HCT116 (cell line): ENCODE data around the gene TOMM22. TPM values are rescaled to one million over a fixed set of nuclear protein-coding genes. Genes with fewer than 3 reads are reported as not detected.

Source experiments
- ATAC-seq: fragments of 200-7000 bp; cut with Tn5 transposase; 2 replicates; pipeline ENCODE4 v1.9.1; 2020; ENCODE audit warnings: mild to moderate bottlenecking, moderate library complexity
- BruUV-seq: library from RNA; stranded (reverse); fragments of 400-500 nt; replicated peaks from 2 replicates; lab custom pipeline; 2021; lab: Mats Ljungman, UMichigan
- CTCF ChIA-PET: fragments of 300-600 bp; sonication (Branson Sonifier 250); formaldehyde crosslinking; loops from one replicate; lab custom pipeline; 2021; ENCODE audit warnings: antibody characterized with exemption; lab: Charles Lee
- POLR2A ChIA-PET: fragments of 300-600, 350-600 bp; sonication (Branson Sonifier 250); formaldehyde crosslinking; loops from one replicate; lab custom pipeline; 2021; ENCODE audit warnings: antibody characterized with exemption; lab: Charles Lee
- RAD21 ChIA-PET, 2 experiments: fragments of 300-600 bp; sonication (Branson Sonifier 250); formaldehyde crosslinking; loops; one replicate each; lab custom pipeline; 2023; ENCODE audit warnings: low total read pairs in 2 of 2; ENCODE audit not compliant: uncharacterized antibody in 2 of 2, unreplicated experiment in 2 of 2, low non-redundant PET in 1 of 2; lab: Charles Lee
- DNase-seq: peaks from one replicate; pipeline ENCODE4 v3.0.0-alpha.2; 2010; ENCODE audit warnings: low read depth, low spot score
- H2AFZ ChIP-seq: fragments of 200-600 bp; shearing (Covaris generic), sonication (generic); 2 replicates; pipeline ENCODE4 v1.6.1; 2017; ENCODE audit warnings: low read depth, mixed run types, mixed read lengths, antibody characterized with exemption, low read length; ENCODE audit not compliant: poor library complexity, severe bottlenecking
- H3K27ac ChIP-seq: 2 replicates; pipeline ENCODE4 v1.5.1; 2012; ENCODE audit warnings: low read depth, low read length
- H3K27me3 ChIP-seq: fragments of 200-600 bp; sonication (generic); 2 replicates; pipeline ENCODE4 v1.6.1; 2016; ENCODE audit warnings: mixed run types, low read length, mixed read lengths; ENCODE audit not compliant: insufficient read depth
- H3K36me3 ChIP-seq, 2 experiments: fragments of 200-500 bp in 1 of 2; fragments of 200-600 bp in 1 of 2; sonication (Bioruptor generic) in 1 of 2; sonication (generic) in 1 of 2; 2 replicates each; pipeline versions ENCODE4 v1.5.1 to v1.6.1; 2014 to 2016; ENCODE audit warnings: low read length in 2 of 2, inconsistent platforms in 1 of 2, mixed read lengths in 1 of 2, mixed run types in 1 of 2; ENCODE audit not compliant: insufficient read depth in 2 of 2, control insufficient read depth in 1 of 2
- H3K4me1 ChIP-seq, 2 experiments: fragments of 200-600 bp in 1 of 2; sonication (generic) in 1 of 2; 2 replicates each; pipeline versions ENCODE4 v1.5.1 to v1.6.1; 2012 to 2017; ENCODE audit warnings: low read length in 2 of 2, inconsistent platforms in 1 of 2, mild to moderate bottlenecking in 1 of 2, mixed read lengths in 1 of 2, mixed run types in 1 of 2, moderate library complexity in 1 of 2; ENCODE audit not compliant: insufficient read depth in 2 of 2, control insufficient read depth in 1 of 2
- H3K4me2 ChIP-seq: fragments of 200-600 bp; sonication (generic); 2 replicates; pipeline ENCODE4 v1.6.1; 2017; ENCODE audit warnings: mixed run types, low read length, mixed read lengths
- H3K4me3 ChIP-seq, 2 experiments: fragments of 200-600 bp in 1 of 2; sonication (generic) in 1 of 2; replicated peaks in 1 of 2; 2 replicates each; pipeline ENCODE4 v1.5.1; 2011 to 2016; ENCODE audit warnings: low read length in 2 of 2, control low read depth in 1 of 2, low read depth in 1 of 2, mild to moderate bottlenecking in 1 of 2, mixed read lengths in 1 of 2, mixed run types in 1 of 2
- H3K79me2 ChIP-seq: fragments of 200-600 bp; sonication (generic); 2 replicates; pipeline ENCODE4 v1.6.1; 2017; ENCODE audit warnings: mild to moderate bottlenecking, mixed run types, low read length, moderate library complexity, mixed read lengths; ENCODE audit not compliant: insufficient read depth
- H3K9ac ChIP-seq: fragments of 200-600 bp; sonication (generic); 2 replicates; pipeline ENCODE4 v1.6.1; 2016; ENCODE audit warnings: low read length, mixed read lengths
- H3K9me2 ChIP-seq: fragments of 200-600 bp; sonication (generic), shearing (Covaris generic); 2 replicates; pipeline ENCODE4 v1.6.1; 2017; ENCODE audit warnings: mixed run types, mild to moderate bottlenecking, moderate library complexity; ENCODE audit not compliant: insufficient read depth
- H3K9me3 ChIP-seq, 2 experiments: fragments of 200-500 bp in 1 of 2; fragments of 200-600 bp in 1 of 2; sonication (Bioruptor generic) in 1 of 2; sonication (generic) in 1 of 2; 2 replicates each; pipeline ENCODE4 v1.6.1; 2014 to 2017; ENCODE audit warnings: low read length in 2 of 2, mixed read lengths in 2 of 2, inconsistent platforms in 1 of 2, low read depth in 1 of 2, mild to moderate bottlenecking in 1 of 2, mixed run types in 1 of 2, moderate library complexity in 1 of 2; ENCODE audit not compliant: control insufficient read depth in 1 of 2, insufficient read depth in 1 of 2
- H4K20me1 ChIP-seq: fragments of 200-600 bp; sonication (generic), shearing (Covaris generic); 2 replicates; pipeline ENCODE4 v1.6.1; 2017; ENCODE audit warnings: mixed run types, mild to moderate bottlenecking, moderate library complexity; ENCODE audit not compliant: insufficient read depth
- CBX3 ChIP-seq: IDR thresholded peaks from 2 replicates; pipeline ENCODE4 v1.6.1; 2012; ENCODE audit warnings: low read depth
- CTCF ChIP-seq, 3 experiments: fragments of 200-600 bp in 1 of 3; sonication (generic) in 1 of 3; IDR thresholded peaks in 2 of 3; conservative IDR thresholded peaks in 1 of 3; 2 replicates each; pipeline ENCODE4 v1.5.1; 2012 to 2017; ENCODE audit warnings: low read depth in 2 of 3, low read length in 2 of 3, antibody characterized with exemption in 1 of 3, borderline replicate concordance in 1 of 3, control low read depth in 1 of 3, mild to moderate bottlenecking in 1 of 3, mixed read lengths in 1 of 3, mixed run types in 1 of 3, moderate library complexity in 1 of 3; ENCODE audit not compliant: insufficient read depth in 1 of 3
- EGR1 ChIP-seq: IDR thresholded peaks from 2 replicates; pipeline ENCODE4 v1.6.1; 2012; ENCODE audit warnings: low read depth
- ELF1 ChIP-seq: IDR thresholded peaks from 2 replicates; pipeline ENCODE4 v1.6.1; 2012; ENCODE audit warnings: low read depth, borderline replicate concordance
- EZH2 ChIP-seq: fragments of 200-600 bp; sonication (generic); IDR thresholded peaks from 2 replicates; pipeline ENCODE4 v1.6.1; 2017; ENCODE audit warnings: antibody characterized with exemption, mixed run types
- EZH2phosphoT487 ChIP-seq: fragments of 200-600 bp; IDR thresholded peaks from 2 replicates; pipeline ENCODE4 v1.6.1; 2018; ENCODE audit warnings: antibody characterized with exemption, borderline replicate concordance
- FOSL1 ChIP-seq: IDR thresholded peaks from 2 replicates; pipeline ENCODE4 v1.6.1; 2012; ENCODE audit warnings: low read depth
- JUND ChIP-seq: IDR thresholded peaks from 2 replicates; pipeline ENCODE4 v1.6.1; 2012
- MAX ChIP-seq: IDR thresholded peaks from 2 replicates; pipeline ENCODE4 v1.6.1; 2012
- RAD21 ChIP-seq: IDR thresholded peaks from 2 replicates; pipeline ENCODE4 v1.6.1; 2012; ENCODE audit warnings: low read depth, mild to moderate bottlenecking
- REST ChIP-seq: IDR thresholded peaks from 2 replicates; pipeline ENCODE4 v1.6.1; 2012; ENCODE audit warnings: low read depth
- SIN3A ChIP-seq: IDR thresholded peaks from 2 replicates; pipeline ENCODE4 v1.6.1; 2012; ENCODE audit warnings: low read depth
- SRF ChIP-seq: IDR thresholded peaks from 2 replicates; pipeline ENCODE4 v1.6.1; 2012; ENCODE audit warnings: low read depth
- TCF7L2 ChIP-seq: IDR thresholded peaks from 2 replicates; pipeline ENCODE4 v1.7.0; 2011; ENCODE audit warnings: borderline replicate concordance, inconsistent platforms; ENCODE audit not compliant: insufficient read depth, insufficient read length; ENCODE audit errors: extremely low read depth
- YY1 ChIP-seq: IDR thresholded peaks from 2 replicates; pipeline ENCODE4 v1.6.1; 2011; ENCODE audit warnings: low read length, low read depth, moderate library complexity, mild to moderate bottlenecking; ENCODE audit not compliant: insufficient replicate concordance; ENCODE audit errors: extremely low read depth
- ZNF274 ChIP-seq: fragments of 200-500 bp; sonication (Bioruptor generic); IDR thresholded peaks from 2 replicates; pipeline ENCODE4 v1.6.1; 2014; ENCODE audit warnings: mild to moderate bottlenecking, low read depth, low read length, inconsistent platforms
- intact Hi-C: fragments of 100-400 bp; cut with micrococcal nuclease; formaldehyde crosslinking; loops from 2 replicates; pipeline ENCODE4 v1.10.0; 2022
- total RNA-seq: library from RNA; stranded (reverse); gene quantifications from one replicate; pipeline ENCODE4 v1.2.1, GENCODE V29; 2021; ENCODE audit not compliant: unreplicated experiment

Gene TOMM22
- total RNA-seq, 1 experiment from 2014 or later = 136 TPM

GRCh38 chr22:38733329-38733723 lies 51.6 kb downstream of the TOMM22 start:
- Histone ChIP-seq H2AFZ (no peak overlapping the region), H3K9me2 (no peaks in the 10 kb centered on the region), H3K27ac (no peak overlapping the region), H3K79me2 (no peaks in the 10 kb centered on the region), H3K36me3 (peaks cover 27 to 39% of the 10 kb centered on the region in 2 experiments; a peak in 3 of 4 replicates), H3K4me3 (no peak overlapping the region), H4K20me1 (no peaks in the 10 kb centered on the region), H3K9ac (no peak overlapping the region), H3K9me3 (no peaks in the 10 kb centered on the region), H3K4me2 (no peak overlapping the region), H3K4me1 (peaks cover 0 to 4% of the 10 kb centered on the region in 2 experiments; a peak in 1 of 4 replicates), H3K27me3 (no peaks in the 10 kb centered on the region)
- ATAC-seq = peak; percentile 80
- intact Hi-C loops = no loop called here
- CTCF ChIA-PET = interaction anchor here (1.1 to 3.1 kb wide), 7 partner anchors 9 to 35 kb away, joined by 3 to 19 read pairs (median 6); no protein-coding TSS in a partner anchor
- POLR2A ChIA-PET = interaction anchor here (1.6 kb wide), 1 partner anchor 16 kb away, joined by 3 read pairs; no protein-coding TSS in a partner anchor
- TF ChIP-seq ZNF274 (no peak), EZH2phosphoT487 (no peak), REST (no peak), SIN3A (no peak), RAD21 (peak; percentile 69), YY1 (no peak), EGR1 (no peak), CTCF (IDR thresholded peaks at IDR 0.05 in 2 of 3, conservative IDR thresholded peaks at IDR 0.05 in 1 of 3; ENCODE audit: borderline replicate concordance in 1 of 3, insufficient read depth in 1 of 3, low read depth in 2 of 3, low read length in 2 of 3) (peak; percentile 55 to 92 (median 86); a peak in 5 of 6 replicates), TCF7L2 (no peak), MAX (no peak), EZH2 (no peak), SRF (no peak), CBX3 (no peak), FOSL1 (no peak), JUND (no peak), ELF1 (no peak)
- RAD21 ChIA-PET = interaction anchor here in 1 of 2 experiments (1.1 kb wide), 1 partner anchor 33 kb away, joined by 3 read pairs; no protein-coding TSS in a partner anchor
- BruUV-seq = no TSS peak
- DNase-seq = no peak
